GM12878 (cell line): Measurements from ENCODE around the gene THRA. TPM values are rescaled to one million over a fixed set of nuclear protein-coding genes. Genes with fewer than 3 reads are reported as not detected.

Experiments
- ATAC-seq: fragments of 200-7000 bp; cut with Tn5 transposase; 3 replicates; pipeline ENCODE4 v1.9.1; 2020; ENCODE audit warnings: mild to moderate bottlenecking, moderate library complexity
- BruUV-seq: library from RNA; stranded (reverse); fragments of 400-500 nt; replicated peaks from 2 replicates; lab custom pipeline; 2021; lab: Mats Ljungman, UMichigan
- CTCF ChIA-PET: fragments of 300-600 bp; sonication (Branson Sonifier 250); formaldehyde crosslinking; extraction: SDS; loops from one replicate; lab custom pipeline; 2021; ENCODE audit warnings: inconsistent platforms; lab: Yijun Ruan, JAX
- POLR2A ChIA-PET: fragments of 350-600 bp; formaldehyde crosslinking; extraction: SDS; loops from one replicate; lab custom pipeline; 2021; ENCODE audit warnings: inconsistent platforms; lab: Charles Lee
- RAD21 ChIA-PET: fragments of 300-600 bp; sonication (Branson Sonifier 250); formaldehyde crosslinking; loops from one replicate; lab custom pipeline; 2023; ENCODE audit warnings: antibody characterized with exemption; ENCODE audit not compliant: unreplicated experiment; lab: Charles Lee
- SMC1A ChIA-PET: fragments of 300-600 bp; sonication (Branson Sonifier 250); formaldehyde crosslinking; loops from one replicate; lab custom pipeline; 2023; ENCODE audit not compliant: unreplicated experiment, uncharacterized antibody; lab: Charles Lee
- DNase-seq: peaks from one replicate; pipeline ENCODE4 v3.0.0-alpha.2; 2011; ENCODE audit warnings: low read depth, low spot score
- FAIRE-seq: peaks from 3 replicates; lab custom pipeline; 2011; peaks lifted over from hg19 to GRCh38; lab: Jason Lieb, UNC
- H2AFZ ChIP-seq: 2 replicates; pipeline ENCODE4 v1.6.0; 2011; ENCODE audit warnings: low read depth, low read length, control low read depth; ENCODE audit not compliant: control insufficient read depth
- H3K27ac ChIP-seq: 2 replicates; pipeline ENCODE4 v1.5.1; 2011; ENCODE audit warnings: control low read depth; ENCODE audit not compliant: control insufficient read depth, insufficient read depth
- H3K27me3 ChIP-seq, 2 experiments: replicated peaks in 1 of 2; 2 replicates each; pipeline versions ENCODE4 v1.6.0 to v1.6.1; 2011; ENCODE audit warnings: low read length in 1 of 2; ENCODE audit not compliant: control insufficient read depth in 2 of 2, insufficient read depth in 2 of 2
- H3K36me3 ChIP-seq, 2 experiments: 2 replicates each; pipeline ENCODE4 v1.5.1; 2011; ENCODE audit warnings: low read length in 1 of 2; ENCODE audit not compliant: control insufficient read depth in 2 of 2, insufficient read depth in 2 of 2
- H3K4me1 ChIP-seq: 2 replicates; pipeline ENCODE4 v1.6.1; 2011; ENCODE audit warnings: mild to moderate bottlenecking, low read length, moderate library complexity, mixed read lengths; ENCODE audit not compliant: control insufficient read depth, insufficient read depth
- H3K4me2 ChIP-seq: 2 replicates; pipeline ENCODE4 v1.6.0; 2011; ENCODE audit warnings: control low read depth; ENCODE audit not compliant: control insufficient read depth, insufficient read depth
- H3K4me3 ChIP-seq: fragments of 200-600 bp; sonication (generic); 2 replicates; pipeline ENCODE4 v1.5.1; 2016
- H3K79me2 ChIP-seq: 2 replicates; pipeline ENCODE4 v1.6.0; 2011; ENCODE audit warnings: low read length; ENCODE audit not compliant: control insufficient read depth, insufficient read depth
- H3K9ac ChIP-seq: 2 replicates; pipeline ENCODE4 v1.8.0; 2011; ENCODE audit warnings: low read length, control low read depth, mixed read lengths; ENCODE audit not compliant: control insufficient read depth, insufficient read depth
- H3K9me3 ChIP-seq: replicated peaks from 3 replicates; pipeline ENCODE4 v1.5.1; 2011; ENCODE audit warnings: mild to moderate bottlenecking, low read length; ENCODE audit not compliant: control insufficient read depth, insufficient read depth
- H4K20me1 ChIP-seq: 2 replicates; pipeline ENCODE4 v1.6.0; 2011; ENCODE audit not compliant: control insufficient read depth, insufficient read depth
- BCL11A ChIP-seq: IDR thresholded peaks from 2 replicates; pipeline ENCODE4 v1.6.1; 2011; ENCODE audit warnings: low read depth, low read length
- KDM1A ChIP-seq: fragments of 200-600 bp; sonication (generic); IDR thresholded peaks from 2 replicates; pipeline ENCODE4 v1.6.1; 2016; ENCODE audit warnings: borderline replicate concordance
- POLR2A ChIP-seq: IDR thresholded peaks from 2 replicates; pipeline ENCODE4 v1.6.1; 2011; ENCODE audit warnings: low read depth, mild to moderate bottlenecking, low read length
- ZBTB33 ChIP-seq: fragments of 450-650 bp; IDR thresholded peaks from 2 replicates; pipeline ENCODE4 v1.6.1; 2017; ENCODE audit warnings: mild to moderate bottlenecking
- WGBS: methylation state at CpG from one replicate; pipeline ENCODE4 v1.1.6; 2016; ENCODE audit warnings: low lambda C conversion rate; ENCODE audit not compliant: insufficient replicate concordance, insufficient coverage; ENCODE audit errors: missing lambda C conversion rate; 5-methylcytosine and 5-hydroxymethylcytosine counted together
- in situ Hi-C: fragments of 300-500 bp; cut with MboI; formaldehyde crosslinking; loops from 9 replicates; pipeline ENCODE4 v1.14.3; 2018; ENCODE audit warnings: mixed read lengths
- intact Hi-C: fragments of 100-400 bp; cut with micrococcal nuclease; formaldehyde crosslinking; loops from one replicate; pipeline ENCODE4 v1.14.2; 2022; ENCODE audit not compliant: unreplicated experiment
- polyA plus RNA-seq, 11 experiments: library from polyadenylated mRNA; depleted of rRNA in 4 of 11; unstranded in 6 of 11; stranded (reverse) in 5 of 11; fragments of >200 nt; fragmentation: Nextera tagmentation in 4 of 11; fragmentation: Illumina TruSeq in 1 of 11; extraction: Ambion mirVana in 4 of 11; extraction: Trizol in 1 of 11; gene quantifications; 1 replicate in 1 of 11; 2 replicates in 10 of 11; pipeline versions ENCODE4 v1.2.1 to v1.2.3, GENCODE V29; 2011 to 2016; ENCODE audit warnings: inconsistent platforms in 2 of 11, missing spikeins in 2 of 11, low read depth in 1 of 11
- total RNA-seq, 4 experiments: library from RNA; depleted of rRNA in 3 of 4; stranded (reverse); fragments of >200 nt in 3 of 4; fragmentation: Illumina TruSeq in 1 of 4; extraction: Trizol in 1 of 4; gene quantifications; 2 replicates each; pipeline versions ENCODE4 v1.2.1 to v1.2.3, GENCODE V29; 2013 to 2021

THRA gene
- total and polyA plus RNA-seq, 10 of the 15 experiments (the other 5 are each of a cell fraction or from before 2014, with no cell fraction given): 0.03 to 2.0 (median 0.64) TPM

GRCh38 chr17:40129498-40129897, 66.7 kb downstream of the THRA start:
- FAIRE-seq (no peak), DNase-seq (no peak), ATAC-seq (no peak)
- Histone ChIP-seq H2AFZ (no peak overlapping the region), H3K9ac (no peak overlapping the region), H3K4me2 (no peak overlapping the region), H3K27ac (no peak overlapping the region), H3K4me1 (peaks cover 5% of the 10 kb centered on the region), H4K20me1 (peaks cover 5% of the 10 kb centered on the region), H3K79me2 (peaks cover 26% of the 10 kb centered on the region), H3K36me3 (peaks cover 2 to 38% of the 10 kb centered on the region in 2 experiments), H3K27me3 (no peaks in the 10 kb centered on the region), H3K9me3 (no peaks in the 10 kb centered on the region), H3K4me3 (no peak overlapping the region)
- RAD21 ChIA-PET: no interaction called here
- over 99% methylated on average over 5 of the region's 5 CpGs for WGBS
- CTCF ChIA-PET: interaction anchor here (1.3 to 2.2 kb wide), 2 partner anchors 39 to 44 kb away, joined by 3 to 9 read pairs; no protein-coding TSS in a partner anchor
- TF ChIP-seq KDM1A (no peak), ZBTB33 (peak; percentile 96)
- POLR2A ChIA-PET: no interaction called here
- TSS peak; percentile 50 for BruUV-seq
- SMC1A ChIA-PET: interaction anchor here (1.2 kb wide), 1 partner anchor 16 kb away, joined by 5 read pairs; no protein-coding TSS in a partner anchor
- intact Hi-C loops: no loop called here
- in situ Hi-C loops: no loop called here

GRCh38 chr17:40130352-40131042, 67.7 kb downstream of the THRA start:
- H3K27ac ChIP-seq: no peak overlapping the region
- DNase-seq: no peak
- RAD21 ChIA-PET: no interaction called here
- intact Hi-C loops: no loop called here
- no peak for TF ChIP-seq BCL11A
- TF ChIP-seq POLR2A: 0 out of 2 replicates have a peak, but pooled peaks have one; percentile 26
- TF ChIP-seq, all 136 proteins: peak for 1
- Histone ChIP-seq H3K36me3 (peaks cover 2 to 43% of the 10 kb centered on the region in 2 experiments), H3K79me2 (peaks cover 16% of the 10 kb centered on the region), H3K4me2 (no peak overlapping the region), H3K9ac (no peak overlapping the region), H3K9me3 (no peaks in the 10 kb centered on the region), H3K4me3 (no peak overlapping the region), H2AFZ (no peak overlapping the region), H3K4me1 (no peaks in the 10 kb centered on the region; the same call in 1 of the 2 replicates), H3K27me3 (no peaks in the 10 kb centered on the region), H4K20me1 (peaks cover 3% of the 10 kb centered on the region; the same call in 1 of the 2 replicates)
- FAIRE-seq: no peak
- in situ Hi-C loops: no loop called here
- ATAC-seq: no peak
- POLR2A ChIA-PET: interaction anchor here (0.7 kb wide), 1 partner anchor 26 kb away, joined by 3 read pairs; no protein-coding TSS in a partner anchor
- CTCF ChIA-PET: interaction anchor here (1.0 to 1.1 kb wide), 2 partner anchors 18 to 37 kb away, joined by 3 to 4 read pairs; no protein-coding TSS in a partner anchor
- WGBS: 98% methylated on average over 7 of the region's 7 CpGs
- SMC1A ChIA-PET: interaction anchor here (1.2 kb wide), 1 partner anchor 17 kb away, joined by 4 read pairs; no protein-coding TSS in a partner anchor
- no TSS peak for BruUV-seq
